Measurements from ENCODE around the gene SPSB4. TPM values are rescaled to one million over a fixed set of nuclear protein-coding genes. Genes with fewer than 3 reads are reported as not detected.
A peak's percentile ranks its signal among the peaks of the same experiment; 100 is the strongest.
"Not testable (repeated sequence)": the region's sequence is repeated elsewhere in the genome, so short reads cannot be mapped to it uniquely, and the experiment has no call there.

SPSB4 gene
- total RNA-seq, 1 experiment from 2014 or later = 0.05 TPM

- H3K27me3 ChIP-seq (replicated peaks) = no peaks in the 10 kb centered on the region
- H3K27ac ChIP-seq = no peak overlapping the region
- no peaks in the 10 kb centered on the region for H3K9me3 ChIP-seq (replicated peaks)
- no peaks in the 10 kb centered on the region for H3K4me1 ChIP-seq (replicated peaks)
- H3K4me3 ChIP-seq = no peak overlapping the region
- H3K36me3 ChIP-seq = no peaks in the 10 kb centered on the region
- DNase-seq (ENCODE audit: low read depth in 1 of 2, low spot score in 2 of 2) = no peak
Measured at GRCh38 chr3:141103067-141103466, 51.9 kb downstream of the SPSB4 start.

GRCh38 chr3:141103503-141103902 is 52.4 kb downstream of the SPSB4 start:
- Histone ChIP-seq H3K27ac (no peak overlapping the region), H3K9me3 (replicated peaks) (no peaks in the 10 kb centered on the region), H3K4me1 (replicated peaks) (no peaks in the 10 kb centered on the region), H3K27me3 (replicated peaks) (no peaks in the 10 kb centered on the region), H3K4me3 (no peak overlapping the region), H3K36me3 (no peaks in the 10 kb centered on the region)
- no peak for DNase-seq (ENCODE audit: low read depth in 1 of 2, low spot score in 2 of 2)

GRCh38 chr3:141104151-141104821 is 53.1 kb downstream of the SPSB4 start:
- Histone ChIP-seq H3K4me3 (no peak overlapping the region), H3K9me3 (replicated peaks) (no peaks in the 10 kb centered on the region), H3K36me3 (no peaks in the 10 kb centered on the region), H3K27me3 (replicated peaks) (no peaks in the 10 kb centered on the region), H3K27ac (no peak overlapping the region), H3K4me1 (replicated peaks) (no peaks in the 10 kb centered on the region)
- DNase-seq (ENCODE audit: low read depth in 1 of 2, low spot score in 2 of 2) = no peak

GRCh38 chr3:141105828-141106628 is 54.9 kb downstream of the SPSB4 start:
- H3K4me1 ChIP-seq (replicated peaks) = no peaks in the 10 kb centered on the region
- H3K36me3 ChIP-seq = no peaks in the 10 kb centered on the region
- H3K27me3 ChIP-seq (replicated peaks) = no peaks in the 10 kb centered on the region
- no peak overlapping the region for H3K4me3 ChIP-seq
- H3K27ac ChIP-seq = no peak overlapping the region
- DNase-seq (ENCODE audit: low read depth in 1 of 2, low spot score in 2 of 2) = peak; percentile 32 to 68
- H3K9me3 ChIP-seq (replicated peaks) = no peaks in the 10 kb centered on the region

GRCh38 chr3:141106842-141107241 is 55.7 kb downstream of the SPSB4 start:
- DNase-seq (ENCODE audit: low read depth in 1 of 2, low spot score in 2 of 2) = no peak
- Histone ChIP-seq H3K4me3 (no peak overlapping the region), H3K9me3 (replicated peaks) (no peaks in the 10 kb centered on the region), H3K27ac (no peak overlapping the region), H3K27me3 (replicated peaks) (no peaks in the 10 kb centered on the region), H3K36me3 (no peaks in the 10 kb centered on the region), H3K4me1 (replicated peaks) (no peaks in the 10 kb centered on the region)

GRCh38 chr3:141108039-141108438 is 56.9 kb downstream of the SPSB4 start:
- Histone ChIP-seq H3K27ac (no peak overlapping the region), H3K4me1 (replicated peaks) (no peaks in the 10 kb centered on the region), H3K9me3 (replicated peaks) (no peaks in the 10 kb centered on the region), H3K4me3 (no peak overlapping the region), H3K27me3 (replicated peaks) (no peaks in the 10 kb centered on the region), H3K36me3 (no peaks in the 10 kb centered on the region)
- DNase-seq (ENCODE audit: low read depth in 1 of 2, low spot score in 2 of 2) = no peak

- no peak overlapping the region for H3K27ac ChIP-seq
- H3K4me3 ChIP-seq = no peak overlapping the region
- H3K27me3 ChIP-seq (replicated peaks) = no peaks in the 10 kb centered on the region
- H3K36me3 ChIP-seq = no peaks in the 10 kb centered on the region
- no peaks in the 10 kb centered on the region for H3K4me1 ChIP-seq (replicated peaks)
- H3K9me3 ChIP-seq (replicated peaks) = no peaks in the 10 kb centered on the region
- no peak for DNase-seq (ENCODE audit: low read depth in 1 of 2, low spot score in 2 of 2)
Measured at GRCh38 chr3:141109751-141110150, 58.6 kb downstream of the SPSB4 start.

- Histone ChIP-seq H3K9me3 (replicated peaks) (no peaks in the 10 kb centered on the region), H3K27ac (no peak overlapping the region), H3K27me3 (replicated peaks) (no peaks in the 10 kb centered on the region), H3K4me1 (replicated peaks) (no peaks in the 10 kb centered on the region), H3K4me3 (no peak overlapping the region), H3K36me3 (no peaks in the 10 kb centered on the region)
- no peak for DNase-seq (ENCODE audit: low read depth in 1 of 2, low spot score in 2 of 2)
Measured at GRCh38 chr3:141110322-141110721, 59.2 kb downstream of the SPSB4 start.

GRCh38 chr3:141111364-141112155 is 60.4 kb downstream of the SPSB4 start:
- H3K27ac ChIP-seq = no peak overlapping the region
- no peaks in the 10 kb centered on the region for H3K27me3 ChIP-seq (replicated peaks)
- no peaks in the 10 kb centered on the region for H3K36me3 ChIP-seq
- no peak overlapping the region for H3K4me3 ChIP-seq
- H3K4me1 ChIP-seq (replicated peaks) = no peaks in the 10 kb centered on the region
- no peak for DNase-seq (ENCODE audit: low read depth in 1 of 2, low spot score in 2 of 2)
- H3K9me3 ChIP-seq (replicated peaks) = no peaks in the 10 kb centered on the region

GRCh38 chr3:141112686-141113297 is 61.6 kb downstream of the SPSB4 start:
- H3K36me3 ChIP-seq = no peaks in the 10 kb centered on the region
- no peaks in the 10 kb centered on the region for H3K4me1 ChIP-seq (replicated peaks)
- no peaks in the 10 kb centered on the region for H3K27me3 ChIP-seq (replicated peaks)
- H3K9me3 ChIP-seq (replicated peaks) = no peaks in the 10 kb centered on the region
- no peak for DNase-seq (ENCODE audit: low read depth in 1 of 2, low spot score in 2 of 2)
- H3K27ac ChIP-seq = no peak overlapping the region
- no peak overlapping the region for H3K4me3 ChIP-seq

GRCh38 chr3:141113680-141114079 is 62.5 kb downstream of the SPSB4 start:
- H3K27me3 ChIP-seq (replicated peaks); H3K4me1 ChIP-seq (replicated peaks); H3K9me3 ChIP-seq (replicated peaks); DNase-seq (ENCODE audit: low read depth in 1 of 2, low spot score in 2 of 2); H3K36me3 ChIP-seq; H3K27ac ChIP-seq; H3K4me3 ChIP-seq: not testable (repeated sequence)

GRCh38 chr3:141114179-141114745 is 63.1 kb downstream of the SPSB4 start:
- DNase-seq (ENCODE audit: low read depth in 1 of 2, low spot score in 2 of 2) = no peak
- no peaks in the 10 kb centered on the region for H3K4me1 ChIP-seq (replicated peaks)
- no peaks in the 10 kb centered on the region for H3K9me3 ChIP-seq (replicated peaks)
- H3K4me3 ChIP-seq = no peak overlapping the region
- H3K27me3 ChIP-seq (replicated peaks) = no peaks in the 10 kb centered on the region
- H3K27ac ChIP-seq = no peak overlapping the region
- H3K36me3 ChIP-seq = no peaks in the 10 kb centered on the region

- no peaks in the 10 kb centered on the region for H3K27me3 ChIP-seq (replicated peaks)
- no peaks in the 10 kb centered on the region for H3K9me3 ChIP-seq (replicated peaks)
- no peaks in the 10 kb centered on the region for H3K4me1 ChIP-seq (replicated peaks)
- no peak overlapping the region for H3K4me3 ChIP-seq
- no peak overlapping the region for H3K27ac ChIP-seq
- no peaks in the 10 kb centered on the region for H3K36me3 ChIP-seq
- DNase-seq (ENCODE audit: low read depth in 1 of 2, low spot score in 2 of 2) = no peak
Measured at GRCh38 chr3:141114816-141115460, 63.8 kb downstream of the SPSB4 start.
